Bronchial smooth muscle cell (primary cell): ENCODE results near the gene FAM120C. TPM values are rescaled to one million over a fixed set of nuclear protein-coding genes. Genes with fewer than 3 reads are reported as not detected.

Experiments
- total RNA-seq: library from RNA; depleted of rRNA; stranded (reverse); fragments of >200 nt; gene quantifications from 2 replicates; pipeline ENCODE4 v1.2.1, GENCODE V29; 2014

FAM120C gene, protein sequence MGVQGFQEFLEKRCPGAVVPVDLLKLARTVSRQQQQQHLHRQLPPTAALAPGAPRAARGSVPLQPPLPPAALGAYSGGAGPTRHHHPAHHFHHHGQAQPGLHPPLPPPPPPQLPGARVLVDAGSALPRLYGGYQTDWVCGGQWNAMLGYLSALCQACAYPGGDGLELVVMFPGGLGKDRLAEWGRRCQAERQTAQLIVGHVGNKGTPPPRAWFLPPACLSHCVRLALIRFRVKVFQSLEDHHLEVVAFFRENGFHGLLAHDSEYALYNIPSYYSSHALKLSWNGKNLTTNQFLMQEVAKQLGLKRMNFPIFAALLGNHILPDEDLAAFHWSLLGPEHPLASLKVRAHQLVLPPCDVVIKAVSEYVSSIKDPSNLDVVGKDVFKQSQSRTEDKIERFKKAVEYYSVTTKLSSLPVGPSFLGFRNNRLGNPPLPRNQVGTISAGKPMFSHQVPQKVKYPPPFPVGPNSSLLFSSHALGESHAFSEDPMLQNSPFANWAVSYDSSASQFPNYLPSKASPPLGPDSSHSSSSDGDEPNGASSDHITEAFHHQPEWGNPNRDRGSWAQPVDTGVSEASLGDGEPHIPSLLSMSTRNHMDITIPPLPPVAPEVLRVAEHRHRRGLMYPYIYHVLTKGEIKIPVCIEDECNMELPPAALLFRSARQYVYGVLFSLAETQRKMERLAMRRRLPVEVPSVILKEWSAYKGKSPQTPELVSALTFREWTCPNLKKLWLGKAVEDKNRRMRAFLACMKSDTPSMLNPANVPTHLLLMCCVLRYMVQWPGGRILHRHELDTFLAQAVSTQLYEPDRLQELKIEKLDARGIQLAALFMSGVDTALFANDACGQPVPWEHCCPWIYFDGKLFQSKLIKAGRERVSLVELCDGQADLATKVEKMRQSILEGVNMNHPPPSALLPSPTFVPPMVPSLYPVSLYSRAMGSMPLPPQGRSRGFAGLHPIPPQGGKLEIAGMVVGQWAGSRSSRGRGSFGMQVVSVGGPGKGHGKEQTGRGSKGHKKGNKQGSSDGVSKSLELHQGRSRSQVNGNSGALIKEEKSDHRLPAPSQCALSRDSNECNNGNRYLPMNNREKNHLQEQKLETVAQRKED
- total RNA-seq, result 2.6 and 4.6 TPM in 2 replicates

DNA sequence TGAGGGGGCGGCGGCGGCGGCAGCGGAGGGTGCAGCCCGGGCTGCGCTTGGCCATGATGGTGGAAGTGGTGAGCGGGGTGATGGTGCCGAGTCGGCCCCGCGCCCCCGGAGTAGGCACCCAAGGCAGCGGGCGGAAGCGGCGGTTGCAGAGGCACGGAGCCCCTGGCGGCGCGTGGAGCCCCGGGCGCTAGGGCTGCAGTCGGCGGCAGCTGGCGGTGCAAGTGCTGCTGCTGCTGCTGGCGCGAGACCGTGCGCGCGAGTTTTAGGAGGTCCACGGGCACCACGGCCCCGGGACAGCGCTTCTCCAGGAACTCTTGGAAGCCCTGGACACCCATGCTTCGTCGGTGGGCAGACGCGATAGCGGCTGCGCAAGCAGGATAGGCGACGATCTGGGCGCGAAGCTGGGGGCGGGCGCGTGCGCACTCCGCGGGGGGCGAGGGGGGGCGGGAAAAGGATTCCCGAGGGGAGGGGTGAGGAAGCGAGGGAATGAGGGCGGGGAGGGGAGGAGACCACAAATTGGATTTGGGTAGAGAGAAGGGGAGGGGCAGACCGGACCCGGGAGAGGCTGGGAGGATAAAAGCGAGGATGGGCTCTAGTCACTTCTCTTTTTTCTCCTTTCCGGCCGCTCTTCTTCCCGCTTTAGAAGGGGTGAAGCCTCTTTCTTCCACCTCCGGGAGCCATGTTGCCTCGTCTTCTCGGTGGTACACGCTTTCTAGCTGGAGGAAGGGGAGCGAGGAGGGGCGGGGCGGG, at the start of gene FAM120C:
FAM120C (minus strand) TSS at position 391 of the 750 bp plus-strand sequence; CDS start at position 335, 56 bp downstream.

GRCh38 chrX:54044126-54044876, 138.8 kb downstream of the FAM120C start, which contains the start of gene PHF8:
TSS of gene PHF8 (minus strand) at chrX:54044473. CDS start at chrX:54042728, 1,745 bp downstream.

Other genes starting within 250 kb of the FAM120C start
- gene PHF8, start 138.8 kb downstream of the FAM120C start, total RNA-seq, result 9.8 and 11.8 TPM in 2 replicates
- 0.16 and 0.17 TPM in 2 replicates for gene WNK3, start 174.8 kb upstream of the FAM120C start, total RNA-seq